Spleen (tissue), 11 donors: ENCODE results near the gene LRRK1. TPM values are rescaled to one million over a fixed set of nuclear protein-coding genes. Genes with fewer than 3 reads are reported as not detected.

ENCODE experiments used
- DNase-seq: peaks from one replicate; pipeline ENCODE4 v3.0.0-alpha.2; 2020
- H3K27ac ChIP-seq, 8 donors: fragments of 200-600 bp; sonication (generic) in 7 of 8; 1 replicate in 4 of 8; 2 replicates in 4 of 8; pipeline versions ENCODE4 v1.5.0 to v1.8.0; 2016 to 2021; ENCODE audit warnings: inconsistent platforms in 4 of 8, mild to moderate bottlenecking in 4 of 8, moderate library complexity in 1 of 8
- H3K27me3 ChIP-seq, 7 donors: fragments of 200-600 bp; sonication (generic) in 6 of 7; replicated peaks in 1 of 7; 1 replicate in 4 of 7; 2 replicates in 3 of 7; pipeline versions ENCODE4 v1.5.0 to v1.8.0; 2016 to 2021; ENCODE audit warnings: inconsistent platforms in 3 of 7, mild to moderate bottlenecking in 1 of 7
- H3K36me3 ChIP-seq, 6 donors: fragments of 200-600 bp; sonication (generic) in 5 of 6; 1 replicate in 4 of 6; 2 replicates in 2 of 6; pipeline versions ENCODE4 v1.5.0 to v1.8.0; 2016 to 2021; ENCODE audit warnings: inconsistent platforms in 2 of 6
- H3K4me1 ChIP-seq, 6 donors: fragments of 200-600 bp; sonication (generic) in 5 of 6; 1 replicate in 3 of 6; 2 replicates in 3 of 6; pipeline versions ENCODE4 v1.5.0 to v1.8.0; 2016 to 2021; ENCODE audit warnings: inconsistent platforms in 3 of 6
- H3K4me3 ChIP-seq, 8 donors: fragments of 200-600 bp; sonication (generic) in 7 of 8; 1 replicate in 4 of 8; 2 replicates in 4 of 8; pipeline versions ENCODE4 v1.5.0 to v1.8.0; 2016 to 2021; ENCODE audit warnings: inconsistent platforms in 4 of 8, mild to moderate bottlenecking in 4 of 8, moderate library complexity in 2 of 8
- H3K9me3 ChIP-seq, 8 donors: fragments of 200-600 bp; sonication (generic) in 7 of 8; 1 replicate in 4 of 8; 2 replicates in 4 of 8; pipeline versions ENCODE4 v1.5.0 to v1.8.0; 2016 to 2021; ENCODE audit warnings: inconsistent platforms in 4 of 8
- POLR2A ChIP-seq, 3 donors: fragments of 450-650 bp; IDR thresholded peaks; one replicate each; pipeline ENCODE4 v1.5.1; 2017; ENCODE audit warnings: antibody characterized with exemption in 3 of 3, mild to moderate bottlenecking in 1 of 3
- POLR2AphosphoS5 ChIP-seq, 3 donors: sonication (generic); formaldehyde crosslinking; IDR thresholded peaks; one replicate each; pipeline ENCODE4 v1.5.1; 2017; ENCODE audit warnings: antibody characterized with exemption in 3 of 3
- WGBS, 5 donors: extraction: QIAGEN DNeasy Blood & Tissue Kit in 3 of 5; methylation state at CpG; one replicate each; pipeline versions ENCODE4 v1.1.5 to v1.1.7; 2013 to 2018; 5-methylcytosine and 5-hydroxymethylcytosine counted together
- intact Hi-C: fragments of 100-400 bp; cut with DNase I; formaldehyde crosslinking; loops from one replicate; pipeline ENCODE4 v1.15.0; 2023; ENCODE audit warnings: low total_unique reads
- polyA plus RNA-seq, 3 donors: library from polyadenylated mRNA; stranded (reverse); fragments of 200-250 nt; gene quantifications; one replicate each; pipeline ENCODE4 v1.2.1, GENCODE V29; 2013
- total RNA-seq, 7 donors: library from RNA; depleted of rRNA in 3 of 7; stranded (reverse); fragments of >200 nt in 3 of 7; fragmentation: NEBNext Ultra II Directional in 4 of 7; extraction: Animal tissue kit (Norgen Biotek cat#: 25700) in 4 of 7; gene quantifications; one replicate each; pipeline versions ENCODE4 v1.1.0 to v1.2.1, GENCODE V29; 2016 to 2021
- TF ChIP-seq, protein P1 (sequence below), 11 experiments: fragments of 200-600 bp in 7 of 11; fragments of 450-650 bp in 4 of 11; sonication (generic) in 4 of 11; IDR thresholded peaks in 8 of 11; conservative IDR thresholded peaks in 3 of 11; 1 replicate in 7 of 11; 2 replicates in 4 of 11; pipeline versions ENCODE4 v1.4.0 to v1.8.0; 2016 to 2021; ENCODE audit warnings: antibody characterized with exemption in 11 of 11, inconsistent platforms in 4 of 11, mild to moderate bottlenecking in 1 of 11
- donor health status: healthy with polysubstance abuse.
- donor health status: DM: no; HTN: no; CAD: no; lungs with moderate emphysema.
- donor health status: DM: no; HTN: no; CAD: no.
- donor health status: Bipolar disorder and iron deficiency.
- donor health status: healthy.
- donor health status: DM: no; HTN: no; CAD: no.
- donor health status: DM: yes; HTN: yes; CAD: no.

LRRK1 gene
- total and polyA plus RNA-seq, 10 donors = 12.0 to 60.2 (median 48.8) TPM

DNA sequence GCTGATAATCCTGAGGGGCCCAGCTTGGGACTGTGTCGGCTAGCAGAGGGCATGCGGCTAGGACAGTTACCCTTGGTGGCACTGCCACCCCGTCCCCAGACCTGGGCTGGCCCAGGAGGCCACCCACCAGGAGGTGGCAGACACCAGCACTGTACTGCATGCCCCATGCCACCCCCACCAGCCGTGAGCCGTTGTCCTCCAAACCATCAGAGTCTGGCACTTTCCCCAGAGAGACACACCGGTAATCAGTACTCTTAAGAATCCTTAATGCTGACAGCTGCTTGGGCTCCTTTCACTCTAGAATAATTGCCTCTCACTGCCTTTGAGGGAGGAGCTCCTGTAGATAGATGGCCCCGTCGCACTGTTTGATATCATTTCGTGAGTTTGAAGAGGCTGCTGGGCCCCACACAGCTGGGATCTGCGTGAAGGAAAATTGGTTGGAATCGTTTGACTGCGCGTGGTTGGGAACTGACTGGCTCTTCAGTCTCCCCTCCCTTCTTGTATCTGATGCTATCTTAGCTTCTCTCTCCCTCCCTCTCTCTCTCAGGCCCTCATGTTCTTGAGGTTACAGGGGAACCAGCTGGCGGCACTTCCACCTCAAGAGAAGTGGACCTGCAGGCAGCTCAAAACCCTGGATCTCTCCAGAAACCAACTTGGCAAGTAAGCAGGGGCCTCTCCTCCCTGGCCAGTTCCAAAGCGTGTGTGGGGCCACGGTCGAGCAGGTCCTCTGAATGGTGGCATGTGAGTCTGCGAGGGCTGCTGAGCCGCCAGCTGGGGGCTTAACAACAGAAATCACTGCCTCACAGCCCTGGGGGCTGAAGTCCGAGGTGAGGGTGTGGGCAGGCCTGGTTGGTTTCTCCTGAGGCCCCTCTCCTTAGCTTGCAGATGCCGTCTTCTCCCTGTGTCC, 94.9 kb downstream of the LRRK1 start:
- intact Hi-C loops = loop anchor here (2.0 to 10.0 kb wide), 2 partner anchors 71 to 247 kb away; no protein-coding TSS in a partner anchor
- H3K9me3 ChIP-seq = no peaks in the 10 kb centered on the region
- 83 to 89% (median 85%) methylated on average over 21 of the region's 21 CpGs for WGBS, 5 donors
- DNase-seq = peak; percentile 71
- TF ChIP-seq, protein P1, sequence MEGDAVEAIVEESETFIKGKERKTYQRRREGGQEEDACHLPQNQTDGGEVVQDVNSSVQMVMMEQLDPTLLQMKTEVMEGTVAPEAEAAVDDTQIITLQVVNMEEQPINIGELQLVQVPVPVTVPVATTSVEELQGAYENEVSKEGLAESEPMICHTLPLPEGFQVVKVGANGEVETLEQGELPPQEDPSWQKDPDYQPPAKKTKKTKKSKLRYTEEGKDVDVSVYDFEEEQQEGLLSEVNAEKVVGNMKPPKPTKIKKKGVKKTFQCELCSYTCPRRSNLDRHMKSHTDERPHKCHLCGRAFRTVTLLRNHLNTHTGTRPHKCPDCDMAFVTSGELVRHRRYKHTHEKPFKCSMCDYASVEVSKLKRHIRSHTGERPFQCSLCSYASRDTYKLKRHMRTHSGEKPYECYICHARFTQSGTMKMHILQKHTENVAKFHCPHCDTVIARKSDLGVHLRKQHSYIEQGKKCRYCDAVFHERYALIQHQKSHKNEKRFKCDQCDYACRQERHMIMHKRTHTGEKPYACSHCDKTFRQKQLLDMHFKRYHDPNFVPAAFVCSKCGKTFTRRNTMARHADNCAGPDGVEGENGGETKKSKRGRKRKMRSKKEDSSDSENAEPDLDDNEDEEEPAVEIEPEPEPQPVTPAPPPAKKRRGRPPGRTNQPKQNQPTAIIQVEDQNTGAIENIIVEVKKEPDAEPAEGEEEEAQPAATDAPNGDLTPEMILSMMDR (IDR thresholded peaks at IDR 0.05 in 8 of 11, conservative IDR thresholded peaks at IDR 0.05 in 3 of 11) = no peak
- no peak for TF ChIP-seq POLR2AphosphoS5 (IDR thresholded peaks at IDR 0.05)
- no peak for TF ChIP-seq POLR2A (IDR thresholded peaks at IDR 0.05)
- peaks cover 0 to 94% (median 33%) of the 10 kb centered on the region in 6 donors for H3K36me3 ChIP-seq
- peaks cover 4 to 29% (median 21%) of the 10 kb centered on the region in 6 donors for H3K4me1 ChIP-seq
- no peak overlapping the region for H3K4me3 ChIP-seq
- no peaks in the 10 kb centered on the region for H3K27me3 ChIP-seq
- no peak overlapping the region for H3K27ac ChIP-seq

DNA sequence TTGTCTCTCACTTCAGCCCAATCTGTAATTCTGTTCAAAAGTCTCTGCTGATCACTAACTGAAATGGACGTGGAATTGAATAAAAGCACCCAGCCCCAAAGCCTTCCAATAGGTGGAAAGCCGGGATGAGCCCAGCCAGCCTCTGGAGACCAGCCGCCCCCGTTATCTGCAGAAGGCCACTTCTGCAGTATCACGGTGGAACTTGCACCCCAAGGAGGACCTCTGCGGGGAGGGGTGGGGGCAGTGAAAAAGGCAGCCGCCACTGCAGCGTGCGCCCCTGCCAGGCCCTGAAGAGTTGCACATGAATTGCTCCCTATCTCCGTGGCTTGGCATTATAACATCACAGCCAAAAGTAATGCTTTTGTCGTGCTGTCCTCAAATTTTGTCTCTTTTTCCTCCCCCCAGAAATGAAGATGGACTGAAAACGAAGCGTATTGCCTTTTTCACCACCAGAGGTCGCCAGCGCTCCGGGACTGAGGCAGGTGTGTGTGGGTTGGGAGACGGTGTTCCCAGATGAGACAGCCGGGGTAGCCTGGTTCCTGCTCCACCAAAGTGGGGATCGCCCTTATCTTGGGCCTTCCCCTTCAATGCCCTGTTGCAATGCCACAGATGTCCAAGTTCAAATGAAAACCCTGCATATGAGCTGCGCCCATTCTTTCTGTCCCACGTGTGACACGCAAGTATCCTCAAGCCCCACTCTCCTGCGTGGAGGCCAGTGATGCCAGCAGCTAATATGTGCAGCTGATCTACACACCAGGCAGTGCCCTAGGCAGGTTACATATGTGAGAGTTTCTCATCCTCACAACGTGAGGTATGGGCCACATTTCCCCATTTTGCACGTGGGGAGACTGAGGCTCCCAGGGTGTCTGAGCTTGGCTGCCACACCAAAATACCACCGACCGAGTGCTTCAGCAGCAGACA, 96.0 kb downstream of the LRRK1 start:
- Histone ChIP-seq H3K9me3 (no peaks in the 10 kb centered on the region), H3K36me3 (peaks cover 0 to 92% (median 32%) of the 10 kb centered on the region in 6 donors), H3K4me1 (peaks cover 4 to 29% (median 21%) of the 10 kb centered on the region in 6 donors), H3K4me3 (no peak overlapping the region), H3K27ac (no peak overlapping the region), H3K27me3 (no peaks in the 10 kb centered on the region)
- intact Hi-C loops = loop anchor here (2.0 to 10.0 kb wide), 2 partner anchors 70 to 246 kb away; no protein-coding TSS in a partner anchor
- TF ChIP-seq POLR2AphosphoS5 (IDR thresholded peaks at IDR 0.05) (peak in 1 of 3 donors; percentile 50), POLR2A (IDR thresholded peaks at IDR 0.05) (no peak)
- TF ChIP-seq, protein P1 (IDR thresholded peaks at IDR 0.05 in 8 of 11, conservative IDR thresholded peaks at IDR 0.05 in 3 of 11) = peak; percentile 73 to 87 (median 83)
- 55 to 62% (median 59%) methylated on average over 23 to 27 of the region's 27 CpGs for WGBS, 5 donors
- DNase-seq = peak; percentile 92

DNA sequence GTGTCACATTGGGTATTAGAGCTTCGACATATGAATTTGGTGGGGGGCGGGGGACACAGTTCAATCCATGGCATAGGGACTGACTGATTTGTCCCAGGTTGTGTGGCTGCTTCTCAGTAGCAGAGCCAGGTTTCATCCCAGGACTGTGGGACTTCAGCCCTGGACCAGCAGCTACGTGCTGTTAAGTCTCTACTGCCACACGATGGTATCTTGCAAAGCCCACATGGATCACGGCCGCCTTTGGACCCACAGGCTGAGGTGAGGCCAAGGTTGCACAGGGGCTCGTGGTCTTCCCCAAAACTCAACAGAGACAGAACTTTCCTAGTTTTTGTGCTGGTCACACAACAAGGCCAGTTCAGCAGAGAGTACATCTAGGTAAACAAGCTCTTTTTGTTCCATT, 97.4 kb downstream of the LRRK1 start:
- no peaks in the 10 kb centered on the region for H3K9me3 ChIP-seq
- peaks cover 0 to 92% (median 27%) of the 10 kb centered on the region in 6 donors for H3K36me3 ChIP-seq
- DNase-seq = peak; percentile 59
- intact Hi-C loops = loop anchor here (10.0 kb wide), 1 partner anchor 68 kb away; no protein-coding TSS in a partner anchor
- H3K27ac ChIP-seq = no peak overlapping the region
- no peak for TF ChIP-seq POLR2A (IDR thresholded peaks at IDR 0.05)
- TF ChIP-seq POLR2AphosphoS5 (IDR thresholded peaks at IDR 0.05) = no peak
- TF ChIP-seq, protein P1 (IDR thresholded peaks at IDR 0.05 in 8 of 11, conservative IDR thresholded peaks at IDR 0.05 in 3 of 11) = no peak
- H3K4me1 ChIP-seq = peaks cover 4 to 29% (median 21%) of the 10 kb centered on the region in 6 donors
- no peak overlapping the region for H3K4me3 ChIP-seq
- 95 to 96% (median 95%) methylated on average over 7 of the region's 7 CpGs for WGBS, 5 donors
- no peaks in the 10 kb centered on the region for H3K27me3 ChIP-seq
